Hippocampal formation (tissue), 2 donors: Measurements from ENCODE around the gene TBX4.

Experiments used
- DNase-seq, 2 donors: peaks; one replicate each; lab custom pipeline; 2025; lab: John Stamatoyannopoulos, UW

Gene TBX4

DNA sequence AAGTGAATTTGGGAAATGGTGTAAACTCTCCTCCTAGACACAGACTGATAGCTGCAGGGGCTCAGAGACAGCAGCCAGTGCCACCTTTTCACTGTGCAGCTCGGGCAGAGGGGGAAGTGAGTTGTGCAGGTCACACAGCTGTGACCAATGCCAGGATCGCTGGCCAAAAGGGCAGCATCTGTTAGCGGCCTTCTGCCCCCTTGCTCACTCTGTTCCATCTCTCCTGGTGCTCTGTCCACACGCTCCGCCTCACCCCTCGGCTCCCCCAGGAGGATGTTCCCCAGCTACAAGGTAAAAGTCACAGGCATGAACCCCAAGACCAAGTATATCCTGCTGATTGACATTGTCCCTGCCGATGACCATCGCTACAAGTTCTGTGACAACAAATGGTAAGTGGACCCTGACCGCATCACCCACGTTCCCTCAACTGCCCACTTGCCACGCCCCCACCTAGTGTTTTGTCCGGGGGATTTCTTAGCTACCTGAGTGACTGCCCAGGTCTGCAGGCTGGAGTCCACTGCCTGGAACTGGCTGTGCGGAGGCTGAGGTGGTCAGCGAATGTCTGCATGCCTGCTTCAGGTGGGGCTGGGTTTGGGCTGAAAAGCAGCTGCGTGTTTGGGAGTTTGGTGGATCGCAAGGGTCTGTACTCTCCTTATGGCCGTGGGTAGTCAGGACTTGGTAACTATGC lies 13.5 kb downstream of the TBX4 start:
- DNase-seq, result no peak

DNA sequence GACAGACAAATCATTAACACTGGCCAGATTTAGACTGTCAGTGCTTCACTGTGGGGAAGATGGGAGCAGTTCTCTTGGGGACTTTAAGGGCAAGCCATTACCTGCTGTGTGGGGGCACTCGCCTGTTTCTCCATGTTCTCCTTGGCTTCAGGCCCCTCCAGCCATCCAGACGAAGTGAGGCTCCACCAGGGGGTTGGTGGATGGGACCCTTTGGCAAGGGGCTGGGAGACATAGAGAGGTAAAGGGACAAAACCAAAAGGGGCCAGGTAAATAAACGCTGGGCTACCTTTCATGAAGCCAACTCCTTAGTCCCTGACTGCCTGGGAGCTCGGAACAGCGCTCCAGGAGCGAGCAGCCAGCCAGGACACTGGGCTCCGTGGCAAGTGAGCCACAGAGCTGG lies 14.0 kb downstream of the TBX4 start:
- no peak for DNase-seq

DNA sequence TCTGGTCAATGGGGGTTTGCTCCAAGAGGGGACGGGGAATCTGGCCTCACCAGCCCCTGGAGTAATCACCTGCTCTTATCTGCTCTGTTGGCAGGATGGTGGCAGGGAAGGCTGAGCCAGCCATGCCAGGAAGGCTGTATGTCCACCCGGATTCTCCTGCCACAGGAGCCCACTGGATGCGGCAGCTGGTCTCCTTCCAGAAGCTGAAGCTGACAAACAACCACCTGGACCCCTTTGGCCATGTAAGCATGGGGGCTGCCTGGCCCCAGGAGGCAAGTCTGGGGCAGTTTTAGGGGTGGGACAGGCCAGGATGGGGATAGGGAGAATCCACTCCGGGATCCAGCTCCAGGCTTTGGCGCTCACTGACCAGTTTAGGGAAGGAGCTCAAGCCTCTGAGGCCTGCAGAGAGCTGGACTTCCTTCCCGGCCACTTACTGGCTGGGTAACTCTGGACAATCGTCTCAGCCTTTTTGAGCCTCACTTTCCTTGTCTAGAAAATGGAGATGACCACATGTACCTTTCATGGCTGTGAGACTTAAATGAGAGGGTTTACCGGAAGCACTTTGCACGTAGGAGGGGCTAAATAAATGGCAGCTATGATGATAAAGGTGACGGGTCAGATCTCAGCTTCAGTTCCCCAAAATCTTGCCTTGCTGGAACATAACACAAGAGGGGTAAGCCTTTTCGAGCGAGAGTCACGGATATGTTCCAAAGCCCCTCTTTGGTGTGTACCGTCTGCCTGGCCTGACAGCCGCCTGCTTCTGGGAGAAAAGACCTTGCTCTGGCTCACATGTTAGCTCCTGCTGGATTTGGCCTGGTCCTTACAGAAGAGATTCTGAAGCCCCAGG lies 15.4 kb downstream of the TBX4 start:
- DNase-seq, result no peak

DNA sequence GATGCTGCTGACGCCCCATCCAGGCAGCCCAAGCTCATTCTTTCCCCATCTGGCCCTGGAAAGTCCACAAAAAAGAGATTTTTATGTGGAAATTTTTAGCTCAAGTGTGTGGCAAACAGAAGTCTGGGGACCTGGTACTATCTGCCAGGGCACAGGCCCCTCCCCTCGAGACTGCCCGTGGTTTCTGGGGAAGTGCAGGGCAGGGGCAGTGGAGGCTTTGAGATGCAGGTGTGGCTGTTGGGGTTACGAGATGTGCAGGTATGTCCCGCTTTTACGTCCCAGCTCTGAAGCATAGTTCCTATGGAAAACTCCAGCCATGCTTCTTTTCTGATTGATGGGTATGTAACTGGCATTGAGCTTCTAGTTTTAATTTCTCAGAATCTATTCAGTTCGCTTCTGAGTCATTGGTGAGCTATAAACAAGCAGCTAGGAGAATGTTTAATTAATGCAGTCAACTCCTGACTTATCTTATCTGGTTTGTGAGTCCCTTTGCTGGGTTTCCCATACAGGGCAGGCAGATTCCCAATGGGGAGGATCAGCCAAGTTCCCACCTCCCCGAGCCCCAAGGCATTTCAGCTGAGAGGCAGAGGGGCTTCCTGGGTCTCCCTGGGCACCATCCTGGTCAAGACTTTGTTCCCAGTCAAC lies 16.2 kb downstream of the TBX4 start:
- no peak for DNase-seq

DNA sequence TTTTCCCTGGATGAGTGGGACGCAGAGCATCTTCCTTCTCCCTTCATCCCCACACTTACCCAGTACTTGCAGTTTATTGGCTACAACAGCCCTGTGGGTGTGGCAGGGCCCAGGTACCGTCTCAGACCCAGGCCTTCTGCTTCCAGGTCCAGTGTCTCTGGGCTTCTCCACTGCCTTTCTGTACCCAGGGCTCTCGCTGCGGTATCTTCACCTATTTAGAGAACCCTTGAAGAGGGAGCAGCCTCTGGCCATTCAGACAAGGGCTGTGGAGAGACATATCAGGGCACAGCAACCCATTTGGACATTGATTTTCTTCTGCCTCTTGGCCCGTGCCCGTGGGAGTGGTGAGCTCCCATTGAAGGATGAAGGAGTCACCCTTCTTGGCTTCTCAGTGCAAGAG lies 17.3 kb downstream of the TBX4 start:
- no peak for DNase-seq

DNA sequence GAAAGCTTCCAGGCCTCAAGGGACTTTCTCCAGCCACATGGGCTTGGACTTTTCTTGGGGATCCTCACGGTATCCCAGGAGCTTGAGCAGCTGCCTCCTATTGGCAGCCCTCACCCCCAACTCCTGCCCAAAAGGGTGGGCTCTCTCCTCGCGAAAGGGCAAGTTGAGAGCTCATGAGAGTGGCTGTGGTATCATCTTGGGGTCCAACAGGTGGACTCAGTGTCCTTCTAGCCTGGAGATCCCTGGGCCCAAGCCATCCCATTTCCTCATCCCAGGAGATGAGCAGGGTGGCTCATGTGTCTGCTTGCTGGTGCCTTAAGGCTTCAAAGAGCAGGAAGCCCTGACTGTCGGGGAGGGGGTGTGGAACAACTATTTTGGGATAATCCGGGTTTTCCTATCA lies 17.7 kb downstream of the TBX4 start:
- DNase-seq, result no peak

DNA sequence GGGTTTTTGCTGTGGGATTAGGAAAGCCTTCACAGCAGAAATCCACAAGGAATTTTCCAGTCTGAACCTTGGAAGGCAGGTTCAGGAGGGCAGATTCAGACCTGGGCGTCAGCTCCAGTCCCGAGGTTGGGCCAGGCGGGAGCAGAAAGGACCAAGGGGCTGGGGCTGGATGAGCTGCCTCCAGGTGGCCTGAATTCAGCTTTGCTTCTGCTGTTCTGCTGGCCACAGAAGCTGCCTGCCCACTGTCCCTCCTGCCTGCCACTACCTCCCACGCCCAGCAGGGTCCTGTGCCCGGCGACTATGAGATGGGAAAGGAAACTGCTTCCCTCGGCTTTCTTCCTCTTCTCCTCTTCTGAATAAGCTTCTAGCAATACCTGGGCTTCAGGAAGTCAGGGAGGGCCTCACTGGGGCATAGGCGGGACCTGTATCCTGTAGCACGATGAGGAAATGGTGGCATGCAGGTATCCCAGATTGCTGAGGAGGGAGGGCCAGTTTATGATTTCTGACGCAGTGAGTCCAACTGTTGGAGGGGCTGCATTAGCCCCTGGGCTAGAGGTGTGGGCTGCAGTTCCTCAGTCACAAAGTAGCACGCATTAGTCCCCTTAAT lies 18.4 kb downstream of the TBX4 start:
- no peak for DNase-seq

DNA sequence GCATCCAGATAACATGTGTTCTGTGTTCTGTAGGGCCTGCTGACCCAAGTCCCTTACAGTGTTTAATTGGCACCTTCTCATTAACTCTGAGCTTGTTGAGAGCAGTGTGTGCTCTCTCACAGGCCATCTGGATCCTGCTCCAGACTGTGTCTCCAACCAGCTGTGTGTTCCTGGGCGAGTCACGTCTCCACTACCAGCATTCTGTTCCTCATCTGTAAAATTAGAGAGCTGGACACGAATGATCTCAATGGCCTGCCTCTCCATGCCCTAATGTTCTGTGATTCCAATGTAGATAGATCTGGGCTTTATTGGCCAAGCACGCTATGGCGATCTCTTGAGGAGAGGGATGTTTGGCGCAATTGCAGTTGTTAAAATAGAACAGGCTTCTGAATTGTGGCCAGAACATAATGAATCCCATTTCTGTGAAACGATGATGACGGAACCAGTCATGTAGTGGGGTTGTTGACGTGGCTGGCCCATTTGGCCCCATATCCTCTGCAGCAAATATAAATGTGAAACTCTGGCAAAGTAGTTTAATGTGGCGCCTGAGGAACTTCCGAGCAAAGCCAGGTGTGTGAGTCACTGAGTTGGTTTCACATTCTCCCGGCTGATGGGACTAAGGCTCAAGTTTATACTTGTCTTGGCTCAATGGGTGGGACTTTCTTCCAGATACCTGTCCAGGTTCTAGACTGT lies 22.2 kb downstream of the TBX4 start:
- no peak for DNase-seq

DNA sequence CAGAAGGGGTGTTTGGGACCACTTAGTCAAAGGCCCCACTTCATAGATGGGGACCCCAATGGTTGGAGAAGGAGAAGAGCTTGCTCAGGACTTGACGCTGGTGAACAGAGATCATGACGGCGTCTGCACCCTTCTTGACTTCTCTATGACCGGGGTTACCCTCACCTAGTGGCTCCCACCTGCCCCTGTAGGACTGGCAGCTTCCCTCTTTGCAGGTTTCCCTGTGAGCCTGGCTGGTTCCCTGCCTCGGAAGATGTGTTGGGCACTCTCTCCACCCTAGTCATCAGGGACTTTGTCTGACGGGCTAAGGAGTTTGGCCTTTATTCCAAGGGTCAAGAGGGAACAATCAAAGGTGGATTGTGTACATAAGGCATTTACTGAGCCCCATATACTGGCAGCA lies 22.7 kb downstream of the TBX4 start:
- DNase-seq, result no peak

DNA sequence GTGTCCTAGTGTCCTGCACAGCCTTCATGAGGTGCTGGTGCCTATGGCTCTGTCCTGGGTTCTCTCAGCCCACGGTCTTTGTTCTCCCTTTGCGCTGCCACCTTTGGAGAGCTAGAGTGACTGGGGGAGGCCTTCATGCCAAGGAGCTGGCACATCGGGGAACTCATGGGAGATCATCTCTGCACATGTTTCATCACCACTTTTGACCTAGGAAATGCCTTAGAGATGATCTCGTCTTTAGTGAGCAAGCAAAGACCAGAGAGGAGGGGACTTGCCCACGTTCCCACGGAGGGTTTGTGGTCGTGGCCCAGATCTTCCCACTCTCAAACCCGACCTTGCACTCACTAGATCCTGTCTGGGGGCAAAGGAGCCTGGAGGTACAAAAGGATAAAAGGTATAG lies 23.5 kb downstream of the TBX4 start:
- no peak for DNase-seq

DNA sequence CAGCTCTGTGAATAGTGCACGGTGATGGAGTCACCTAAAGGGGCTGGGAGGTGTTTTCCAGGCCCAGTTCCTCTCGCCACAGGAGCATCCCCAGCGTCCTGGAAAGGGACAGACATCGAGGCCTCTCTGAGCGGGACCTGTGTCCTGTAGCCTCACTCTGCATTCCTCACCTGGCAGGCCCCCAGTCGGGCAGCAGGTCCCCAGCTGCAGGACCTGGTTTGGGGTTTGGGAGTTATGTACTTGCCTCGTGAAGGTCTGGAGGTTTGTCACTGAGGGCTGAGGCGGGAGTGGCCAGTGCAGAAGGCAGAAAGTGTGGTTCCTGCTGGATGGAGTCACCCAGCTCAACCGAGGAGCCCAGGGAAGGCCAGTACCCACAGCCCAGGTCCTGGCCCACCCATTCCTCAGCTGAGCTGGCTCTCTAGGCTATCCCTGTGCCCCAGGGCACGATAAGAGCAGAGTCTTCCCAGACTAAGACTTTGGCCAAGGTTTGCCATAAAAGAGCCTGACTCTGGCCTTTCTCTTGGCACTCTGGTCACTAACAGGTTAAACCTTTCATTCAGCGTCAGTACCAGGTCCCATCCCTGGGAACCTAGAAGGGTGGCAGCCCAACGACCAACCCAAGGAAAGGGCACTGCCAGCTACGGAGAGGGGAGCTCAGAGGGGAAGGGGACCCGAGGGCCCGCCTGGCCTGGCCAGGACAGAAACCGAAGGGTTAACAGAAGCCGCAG lies 24.4 kb downstream of the TBX4 start:
- no peak for DNase-seq

DNA sequence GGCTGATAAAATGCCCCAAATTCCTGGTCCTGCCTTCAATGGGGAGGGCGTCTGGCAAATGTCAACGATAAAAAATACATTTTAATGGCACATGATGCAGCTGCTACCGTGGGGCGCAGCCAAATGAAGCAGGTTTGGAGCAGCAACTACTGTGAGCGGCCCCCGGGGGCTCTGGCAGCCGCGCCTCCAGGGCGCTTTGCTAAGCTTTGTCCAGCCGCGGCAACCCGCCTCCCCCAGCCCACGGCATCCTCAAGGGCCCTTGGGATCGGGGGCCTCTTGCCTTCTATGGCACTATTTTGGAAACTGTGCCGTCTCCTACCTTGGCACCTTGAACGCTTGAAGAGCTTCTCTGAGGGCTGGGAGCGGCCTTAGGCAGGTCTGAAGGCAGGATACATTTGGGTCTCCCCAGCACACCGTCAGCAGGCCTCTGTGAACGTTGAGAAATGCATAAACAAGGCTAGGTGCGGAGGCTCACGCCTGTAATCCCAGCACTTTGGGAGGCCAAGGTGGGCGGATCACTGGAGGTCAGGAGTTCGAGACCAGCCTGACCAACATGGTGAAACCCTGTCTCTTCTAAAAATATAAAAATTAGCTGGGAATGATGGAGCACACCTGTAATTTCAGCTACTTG lies 25.1 kb downstream of the TBX4 start:
- DNase-seq, result no peak

DNA sequence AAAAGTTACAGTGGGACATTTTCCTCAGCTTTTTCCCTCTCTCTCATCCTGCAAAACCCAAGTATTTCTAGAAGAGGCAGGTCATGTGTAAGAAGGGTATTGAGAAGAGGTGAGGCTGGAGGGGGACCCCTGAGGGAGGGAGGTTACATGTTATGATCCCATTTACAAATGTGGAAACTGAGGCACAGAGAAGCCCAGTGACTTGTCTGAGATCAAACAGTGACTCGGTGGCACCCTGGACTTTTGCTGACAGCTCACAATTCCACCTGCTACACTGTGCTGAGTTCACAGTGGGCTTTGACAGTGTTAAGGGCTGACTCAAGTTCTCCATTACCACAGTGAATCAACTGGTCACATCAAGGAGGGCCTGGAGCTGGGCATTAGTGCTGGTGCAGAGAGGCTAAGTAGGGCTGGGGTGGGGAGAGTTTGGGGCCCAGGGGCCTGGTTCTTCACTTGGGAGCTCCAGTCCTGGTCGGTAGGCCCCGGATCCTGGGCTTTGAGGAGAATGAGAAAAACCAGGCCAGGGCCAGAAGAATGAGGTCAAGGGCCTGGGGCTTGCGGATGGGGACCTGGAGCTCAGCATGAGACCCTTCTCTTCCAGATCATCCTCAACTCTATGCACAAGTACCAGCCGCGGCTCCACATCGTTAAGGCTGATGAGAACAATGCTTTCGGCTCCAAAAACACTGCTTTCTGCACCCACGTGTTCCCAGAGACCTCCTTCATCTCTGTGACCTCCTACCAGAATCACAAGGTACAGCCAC lies 26.0 kb downstream of the TBX4 start:
- no peak for DNase-seq

DNA sequence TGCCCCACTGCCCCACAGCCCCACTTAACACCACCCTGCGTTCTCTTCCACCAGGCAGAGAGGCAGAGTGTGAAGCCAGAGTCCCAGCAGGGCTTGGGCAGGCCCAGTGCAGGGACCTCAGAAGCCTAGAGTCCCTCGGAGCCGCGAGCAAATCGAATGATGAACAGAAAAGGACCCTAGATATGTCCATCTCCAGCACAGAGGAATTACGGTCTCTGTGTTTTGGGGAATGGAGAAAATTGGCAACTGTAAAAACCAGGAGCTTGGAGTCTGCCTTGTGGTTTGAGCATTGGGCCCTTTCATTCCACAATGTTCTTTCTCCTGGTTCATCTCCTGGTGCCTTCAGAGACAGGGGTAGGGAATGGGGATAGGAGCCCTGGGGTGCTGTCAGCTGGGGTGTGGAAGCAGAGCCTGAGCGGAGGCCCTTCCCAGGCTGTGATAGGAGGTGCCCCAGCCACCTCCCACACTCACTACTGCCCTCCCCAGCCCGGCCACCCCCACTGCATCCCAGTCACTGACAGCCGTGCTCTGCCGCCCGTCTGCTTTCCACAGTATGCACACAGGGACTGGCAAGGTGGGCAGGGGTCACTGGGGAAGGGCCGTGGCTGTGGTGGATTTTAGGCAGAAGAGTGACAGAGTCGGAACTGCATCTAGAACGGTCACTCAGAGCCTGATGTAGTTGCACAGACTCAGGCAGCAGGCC lies 26.7 kb downstream of the TBX4 start:
- DNase-seq, result no peak

DNA sequence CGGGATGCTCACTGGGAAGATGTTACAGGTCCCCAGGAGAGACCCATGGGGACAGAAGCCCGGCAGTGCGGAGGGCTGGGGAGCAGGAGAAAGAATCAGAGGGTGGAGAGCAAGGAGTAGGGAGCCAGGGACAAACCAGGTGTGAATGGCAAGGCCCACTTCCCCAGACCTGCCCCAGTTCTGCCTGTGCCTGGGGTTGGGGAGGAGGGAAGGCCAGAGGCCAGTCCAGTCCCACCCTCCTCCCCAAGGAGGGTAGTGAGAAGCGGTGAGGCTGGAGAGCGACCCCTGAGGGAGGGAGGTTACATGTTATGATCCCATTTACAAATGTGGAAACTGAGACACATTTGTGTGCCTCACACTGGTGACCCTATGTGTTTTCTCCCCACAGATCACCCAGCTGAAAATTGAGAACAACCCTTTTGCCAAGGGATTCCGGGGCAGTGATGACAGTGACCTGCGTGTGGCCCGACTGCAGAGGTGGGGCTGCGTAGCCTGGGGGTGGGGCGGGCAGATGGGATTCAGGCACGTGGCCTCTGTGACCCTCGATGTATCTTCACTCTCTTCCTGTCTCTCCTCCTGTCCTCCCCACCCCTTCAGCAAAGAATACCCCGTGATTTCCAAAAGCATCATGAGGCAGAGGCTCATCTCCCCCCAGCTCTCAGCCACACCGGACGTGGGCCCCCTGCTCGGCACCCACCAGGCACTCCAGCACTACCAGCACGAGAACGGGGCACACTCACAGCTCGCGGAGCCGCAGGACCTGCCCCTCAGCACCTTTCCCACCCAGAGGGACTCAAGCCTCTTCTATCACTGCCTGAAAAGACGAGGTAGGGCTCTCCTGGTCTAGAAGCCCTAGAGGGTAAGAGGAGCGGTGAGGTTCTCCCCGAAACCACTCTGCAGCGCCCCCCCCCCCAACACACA lies 27.5 kb downstream of the TBX4 start:
- DNase-seq, result no peak

DNA sequence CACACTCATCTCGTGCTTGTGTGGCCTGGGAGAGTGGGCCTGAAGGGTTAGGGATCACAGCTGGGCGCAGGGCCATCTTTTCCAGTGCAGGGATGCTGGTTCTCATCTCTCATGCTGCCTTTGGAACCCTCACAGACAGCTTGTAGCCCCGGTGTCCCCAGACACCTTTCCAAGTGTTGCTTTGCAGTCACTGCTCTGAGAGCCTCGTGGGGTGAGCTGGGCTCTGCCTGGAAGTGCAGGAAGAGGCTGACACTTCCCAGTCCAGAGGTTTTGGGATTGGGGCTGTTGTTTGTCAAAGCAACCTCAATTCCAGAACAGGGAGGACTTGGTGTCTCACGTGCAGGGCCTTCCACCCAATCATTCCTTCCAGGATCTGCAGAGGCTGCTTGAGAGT lies 28.2 kb downstream of the TBX4 start:
- DNase-seq, result no peak

DNA sequence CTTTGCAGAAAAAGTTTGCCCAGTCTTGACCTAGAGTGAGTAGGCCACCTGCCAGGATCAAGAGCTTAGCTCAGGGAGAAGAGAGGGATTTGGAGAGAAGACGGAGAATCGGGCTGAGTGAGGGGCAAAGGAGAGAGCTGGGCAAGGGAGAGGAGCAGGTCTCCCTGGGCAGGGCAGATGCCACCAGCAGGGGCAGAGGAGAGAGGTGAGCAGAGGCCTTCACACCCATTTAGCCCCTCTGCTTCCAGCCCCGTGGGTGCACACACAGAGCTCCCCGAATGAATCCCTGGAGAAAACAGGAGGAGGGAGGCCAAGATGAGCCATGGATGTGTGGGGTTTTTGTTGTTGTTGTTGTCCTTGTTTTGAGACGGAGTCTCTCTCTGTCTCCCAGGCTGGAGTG lies 29.2 kb downstream of the TBX4 start:
- no peak for DNase-seq

DNA sequence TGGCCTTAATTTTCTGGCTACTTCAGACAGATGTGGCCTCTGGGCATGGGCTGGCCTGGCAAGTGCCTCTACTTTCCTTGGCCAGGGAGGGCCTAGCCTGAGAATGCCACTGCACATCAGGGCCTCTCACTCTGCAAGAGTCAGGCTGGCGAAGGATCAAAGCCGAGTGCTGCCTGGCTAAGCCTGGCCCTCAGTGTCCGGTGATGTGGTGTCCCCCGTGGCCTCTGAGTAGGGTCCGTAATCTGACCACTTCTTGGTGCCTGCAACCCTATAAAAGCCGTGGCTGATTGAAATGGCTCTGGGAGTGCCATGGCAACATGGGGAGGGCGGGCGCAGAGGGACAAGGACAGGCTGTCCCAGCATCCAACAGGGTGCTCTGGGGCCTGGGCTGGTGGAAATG lies 30.2 kb downstream of the TBX4 start:
- no peak for DNase-seq

DNA sequence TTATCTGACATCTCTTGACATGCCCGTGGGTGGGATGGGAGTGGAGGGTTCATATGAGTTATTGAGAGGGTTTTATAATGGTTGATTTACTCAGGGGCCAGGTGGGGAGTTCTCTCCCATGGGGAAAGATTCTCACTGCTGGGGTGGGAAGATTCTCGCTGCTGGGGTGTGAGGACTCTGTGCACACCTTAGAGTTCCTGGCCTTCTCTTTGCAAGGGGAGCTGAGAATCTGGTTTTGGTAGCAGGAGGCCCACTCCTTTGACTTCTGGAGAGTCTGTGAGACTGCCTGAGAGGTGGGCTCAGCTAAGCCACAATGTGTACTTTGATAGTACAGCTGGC lies 31.5 kb downstream of the TBX4 start:
- DNase-seq, result no peak
